ENCODE measurements around the gene RFXANK.

DNA sequence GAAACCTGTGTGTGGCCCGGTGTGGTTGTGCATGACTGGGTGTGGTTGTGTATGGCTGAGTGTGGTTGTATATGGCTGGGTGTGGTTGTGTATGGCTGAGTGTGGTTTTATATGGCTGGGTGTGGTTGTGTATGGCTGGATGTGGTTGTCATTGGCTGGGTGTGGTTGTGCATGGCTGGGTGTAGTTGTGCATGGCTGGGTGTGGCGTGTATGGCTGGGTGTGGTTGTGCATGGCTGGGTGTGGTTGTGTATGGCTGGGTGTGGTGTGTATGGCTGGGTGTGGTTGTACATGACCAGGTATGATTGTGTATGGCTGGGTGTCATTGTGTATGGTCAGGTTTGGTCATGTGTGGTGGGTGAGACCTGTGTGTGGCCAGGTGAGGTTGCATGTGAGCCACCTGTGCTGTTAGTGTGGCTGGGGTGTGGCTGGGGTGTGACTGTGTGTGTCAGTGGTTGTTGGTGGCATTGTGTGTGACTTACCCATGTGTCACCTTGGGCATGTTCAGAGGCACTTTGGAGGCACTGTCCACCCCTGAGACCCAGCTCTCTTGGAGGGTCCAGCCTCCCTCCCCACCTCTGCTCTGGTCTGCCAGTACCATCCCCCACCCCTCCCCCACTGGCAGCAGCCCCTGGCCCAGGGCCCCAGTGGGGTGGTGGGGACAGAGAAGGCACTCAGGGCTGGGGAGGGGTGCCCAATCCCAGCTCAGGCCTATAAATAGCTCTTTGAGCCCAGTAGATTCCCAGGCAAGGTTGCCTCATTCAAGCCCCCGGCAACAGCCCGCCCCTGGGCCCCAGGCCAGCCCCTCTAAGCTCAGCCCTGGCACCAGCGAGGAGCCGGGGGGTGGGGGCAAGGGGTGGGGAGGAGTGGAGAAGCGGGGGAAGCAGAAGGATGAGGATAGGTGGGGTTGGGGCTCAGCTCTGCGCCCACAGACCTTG, 15.8 kb downstream of the RFXANK start:
- TF ChIP-seq CTCF (IDR thresholded peaks at IDR 0.05) = no peak
- no peak for TF ChIP-seq TEAD4 (CRISPR knock-in tag; IDR thresholded peaks at IDR 0.05)
- TF ChIP-seq, protein P1, sequence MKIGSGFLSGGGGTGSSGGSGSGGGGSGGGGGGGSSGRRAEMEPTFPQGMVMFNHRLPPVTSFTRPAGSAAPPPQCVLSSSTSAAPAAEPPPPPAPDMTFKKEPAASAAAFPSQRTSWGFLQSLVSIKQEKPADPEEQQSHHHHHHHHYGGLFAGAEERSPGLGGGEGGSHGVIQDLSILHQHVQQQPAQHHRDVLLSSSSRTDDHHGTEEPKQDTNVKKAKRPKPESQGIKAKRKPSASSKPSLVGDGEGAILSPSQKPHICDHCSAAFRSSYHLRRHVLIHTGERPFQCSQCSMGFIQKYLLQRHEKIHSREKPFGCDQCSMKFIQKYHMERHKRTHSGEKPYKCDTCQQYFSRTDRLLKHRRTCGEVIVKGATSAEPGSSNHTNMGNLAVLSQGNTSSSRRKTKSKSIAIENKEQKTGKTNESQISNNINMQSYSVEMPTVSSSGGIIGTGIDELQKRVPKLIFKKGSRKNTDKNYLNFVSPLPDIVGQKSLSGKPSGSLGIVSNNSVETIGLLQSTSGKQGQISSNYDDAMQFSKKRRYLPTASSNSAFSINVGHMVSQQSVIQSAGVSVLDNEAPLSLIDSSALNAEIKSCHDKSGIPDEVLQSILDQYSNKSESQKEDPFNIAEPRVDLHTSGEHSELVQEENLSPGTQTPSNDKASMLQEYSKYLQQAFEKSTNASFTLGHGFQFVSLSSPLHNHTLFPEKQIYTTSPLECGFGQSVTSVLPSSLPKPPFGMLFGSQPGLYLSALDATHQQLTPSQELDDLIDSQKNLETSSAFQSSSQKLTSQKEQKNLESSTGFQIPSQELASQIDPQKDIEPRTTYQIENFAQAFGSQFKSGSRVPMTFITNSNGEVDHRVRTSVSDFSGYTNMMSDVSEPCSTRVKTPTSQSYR (CRISPR knock-in tag; IDR thresholded peaks at IDR 0.05) = no peak
- TF ChIP-seq ZNF138 (CRISPR knock-in tag; conservative IDR thresholded peaks at IDR 0.05) = no peak
- no peak for TF ChIP-seq OVOL2 (CRISPR knock-in tag; IDR thresholded peaks at IDR 0.05; ENCODE audit: borderline replicate concordance)
- TF ChIP-seq ATF1 (CRISPR knock-in tag; IDR thresholded peaks at IDR 0.05) = no peak
- TF ChIP-seq, protein P2, sequence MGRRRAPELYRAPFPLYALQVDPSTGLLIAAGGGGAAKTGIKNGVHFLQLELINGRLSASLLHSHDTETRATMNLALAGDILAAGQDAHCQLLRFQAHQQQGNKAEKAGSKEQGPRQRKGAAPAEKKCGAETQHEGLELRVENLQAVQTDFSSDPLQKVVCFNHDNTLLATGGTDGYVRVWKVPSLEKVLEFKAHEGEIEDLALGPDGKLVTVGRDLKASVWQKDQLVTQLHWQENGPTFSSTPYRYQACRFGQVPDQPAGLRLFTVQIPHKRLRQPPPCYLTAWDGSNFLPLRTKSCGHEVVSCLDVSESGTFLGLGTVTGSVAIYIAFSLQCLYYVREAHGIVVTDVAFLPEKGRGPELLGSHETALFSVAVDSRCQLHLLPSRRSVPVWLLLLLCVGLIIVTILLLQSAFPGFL (CRISPR knock-in tag; IDR thresholded peaks at IDR 0.05; ENCODE audit: borderline replicate concordance) = no peak
- TF ChIP-seq USF2 (CRISPR knock-in tag; IDR thresholded peaks at IDR 0.05) = no peak
- TF ChIP-seq NR2C2 (CRISPR knock-in tag; IDR thresholded peaks at IDR 0.05) = no peak
- TF ChIP-seq FOXJ3 (CRISPR knock-in tag; IDR thresholded peaks at IDR 0.05; ENCODE audit: borderline replicate concordance) = no peak
- TF ChIP-seq USF1 (CRISPR knock-in tag; IDR thresholded peaks at IDR 0.05) = no peak
- TF ChIP-seq SMAD3 (CRISPR knock-in tag; IDR thresholded peaks at IDR 0.05; ENCODE audit: borderline replicate concordance) = no peak
- TF ChIP-seq SP1 (CRISPR knock-in tag; conservative IDR thresholded peaks at IDR 0.05) = no peak
